Thyroid gland (tissue), 4 donors: Measurements from ENCODE around the gene MCAM. TPM values are rescaled to one million over a fixed set of nuclear protein-coding genes. Genes with fewer than 3 reads are reported as not detected.

ENCODE experiments used
- DNase-seq, 2 donors: peaks; one replicate each; pipeline ENCODE4 v3.0.0-alpha.2; 2019
- H3K27ac ChIP-seq, 3 donors: fragments of 200-600 bp; sonication (generic); 1 replicate in 2 of 3; 2 replicates in 1 of 3; pipeline ENCODE4 v1.5.1; 2016 to 2019; ENCODE audit warnings: mild to moderate bottlenecking in 1 of 3, moderate library complexity in 1 of 3
- H3K27me3 ChIP-seq: fragments of 200-600 bp; sonication (generic); one replicate; pipeline ENCODE4 v1.5.1; 2019
- H3K36me3 ChIP-seq, 2 donors: fragments of 200-600 bp; sonication (generic); one replicate each; pipeline ENCODE4 v1.5.1; 2016 to 2019
- H3K4me1 ChIP-seq, 2 donors: fragments of 200-600 bp; sonication (generic); one replicate each; pipeline ENCODE4 v1.5.1; 2017 to 2019
- H3K4me3 ChIP-seq, 3 donors: fragments of 200-600 bp; sonication (generic); replicated peaks in 1 of 3; 1 replicate in 2 of 3; 2 replicates in 1 of 3; pipeline ENCODE4 v1.5.1; 2016; ENCODE audit warnings: mild to moderate bottlenecking in 1 of 3
- H3K9me3 ChIP-seq: fragments of 200-600 bp; sonication (generic); one replicate; pipeline ENCODE4 v1.5.1; 2017
- CTCF ChIP-seq, 6 experiments: fragments of 200-600 bp in 3 of 6; fragments of 450-650 bp in 3 of 6; sonication (generic) in 3 of 6; IDR thresholded peaks; one replicate each; pipeline ENCODE4 v1.5.1; 2016 to 2019; ENCODE audit warnings: antibody characterized with exemption in 6 of 6, mild to moderate bottlenecking in 2 of 6, inconsistent platforms in 1 of 6, moderate library complexity in 1 of 6
- POLR2A ChIP-seq, 2 donors: fragments of 450-650 bp; IDR thresholded peaks; one replicate each; pipeline ENCODE4 v1.6.1; 2017; ENCODE audit warnings: antibody characterized with exemption in 2 of 2, mild to moderate bottlenecking in 2 of 2, moderate library complexity in 1 of 2
- WGBS, 2 donors: methylation state at CpG; one replicate each; pipeline ENCODE4 v1.1.5; 2017; 5-methylcytosine and 5-hydroxymethylcytosine counted together
- intact Hi-C: fragments of 100-400 bp; cut with DNase I; formaldehyde crosslinking; loops from one replicate; pipeline ENCODE4 v1.15.1; 2023
- microRNA-seq: library from miRNA; unstranded; fragments of <30 nt; microRNA quantifications from one replicate; pipeline ENCODE4, GENCODE V29; 2016
- small RNA-seq: library from RNA; depleted of rRNA; stranded (forward); fragments of <200 nt; gene quantifications from one replicate; pipeline ENCODE3, GENCODE V24; 2016
- total RNA-seq, 4 donors: library from RNA; depleted of rRNA; stranded (reverse); fragments of >200 nt; gene quantifications; one replicate each; pipeline ENCODE4 v1.2.3, GENCODE V29; 2016

MCAM gene
- total RNA-seq, 4 donors from 2014 or later: 17.6 to 243 (median 61.8) TPM

GRCh38 chr11:119266063-119266462 is 50.9 kb downstream of the MCAM start:
- intact Hi-C loops: no loop called here
- no peaks in the 10 kb centered on the region for H3K9me3 ChIP-seq
- no peak overlapping the region for H3K4me3 ChIP-seq
- H3K27ac ChIP-seq: no peak overlapping the region
- no peak for DNase-seq
- WGBS, 2 donors: 85 to 92% methylated on average over 3 of the region's 3 CpGs
- H3K36me3 ChIP-seq: no peaks in the 10 kb centered on the region
- no peaks in the 10 kb centered on the region for H3K27me3 ChIP-seq
- H3K4me1 ChIP-seq: peaks cover 7 to 18% of the 10 kb centered on the region in 2 donors
- TF ChIP-seq CTCF (IDR thresholded peaks at IDR 0.05) (no peak), POLR2A (IDR thresholded peaks at IDR 0.05) (no peak)

GRCh38 chr11:119263352-119263940 is 53.5 kb downstream of the MCAM start:
- TF ChIP-seq CTCF (IDR thresholded peaks at IDR 0.05) (no peak), POLR2A (IDR thresholded peaks at IDR 0.05) (no peak)
- H3K9me3 ChIP-seq: no peaks in the 10 kb centered on the region
- WGBS, 2 donors: 30 to 32% methylated on average over 3 of the region's 3 CpGs
- H3K27me3 ChIP-seq: no peaks in the 10 kb centered on the region
- no peak overlapping the region for H3K4me3 ChIP-seq
- H3K27ac ChIP-seq: peak overlapping the region in 1 of 3 donors; percentile 24
- no peak for DNase-seq
- intact Hi-C loops: no loop called here
- peaks cover 7 to 18% of the 10 kb centered on the region in 2 donors for H3K4me1 ChIP-seq
- H3K36me3 ChIP-seq: no peaks in the 10 kb centered on the region

- WGBS, 2 donors: 68 to 72% methylated on average over 5 of the region's 5 CpGs
- Histone ChIP-seq H3K4me1 (peaks cover 3 to 16% of the 10 kb centered on the region in 2 donors), H3K27ac (peak overlapping the region in 2 of 3 donors; percentile 10 to 20), H3K27me3 (no peaks in the 10 kb centered on the region), H3K9me3 (no peaks in the 10 kb centered on the region), H3K4me3 (no peak overlapping the region), H3K36me3 (no peaks in the 10 kb centered on the region)
- intact Hi-C loops: no loop called here
- TF ChIP-seq POLR2A (IDR thresholded peaks at IDR 0.05) (no peak), CTCF (IDR thresholded peaks at IDR 0.05) (no peak)
- no peak for DNase-seq
Observed at GRCh38 chr11:119262668-119263351, 54.1 kb downstream of the MCAM start.

GRCh38 chr11:119258983-119259382 is 57.9 kb downstream of the MCAM start:
- DNase-seq: no peak
- TF ChIP-seq POLR2A (IDR thresholded peaks at IDR 0.05) (no peak), CTCF (IDR thresholded peaks at IDR 0.05) (no peak)
- Histone ChIP-seq H3K27me3 (no peaks in the 10 kb centered on the region), H3K4me1 (peaks cover 0 to 10% of the 10 kb centered on the region in 2 donors), H3K9me3 (no peaks in the 10 kb centered on the region), H3K36me3 (no peaks in the 10 kb centered on the region), H3K27ac (no peak overlapping the region), H3K4me3 (no peak overlapping the region)
- intact Hi-C loops: no loop called here
- WGBS, 2 donors: 83 to 88% methylated on average over 3 of the region's 3 CpGs

Small RNAs within 50 kb of the gene (microRNA-seq; reads per million reads assigned to microRNA genes)
- not detected for gene MIR6756

Small RNAs within 50 kb of the gene (small RNA-seq; reads per million reads assigned to genes)
- not detected for gene RF01225
- gene RNU6-262P: not detected

Other genes starting within 250 kb of the MCAM start
- 10 to 100 TPM; 40.3 to 64.4 (median 47.4) TPM for gene VPS11, start 249.3 kb downstream of the MCAM start, total RNA-seq
- 10 to 100 TPM; 10.7 to 24.3 (median 19.7) TPM for gene HMBS, start 232.2 kb downstream of the MCAM start, total RNA-seq
- 10 to 100 TPM; 29.8 to 42.8 (median 38.7) TPM for gene DPAGT1, start 215.3 kb downstream of the MCAM start, total RNA-seq
- 1 to 10 TPM; 6.7 to 8.9 (median 7.9) TPM for gene C2CD2L, start 209.8 kb downstream of the MCAM start, total RNA-seq
- gene HINFP, start 195.6 kb downstream of the MCAM start, total RNA-seq: 10 to 100 TPM; 24.0 to 37.7 (median 33.2) TPM
- 1 to 10 TPM in 2 of 4 donors, under 1 TPM in 2; 0.13 to 1.6 (median 0.82) TPM for gene ABCG4, start 168.1 kb downstream of the MCAM start, total RNA-seq
- 10 to 100 TPM; 13.3 to 33.1 (median 19.5) TPM for gene NLRX1, start 148.4 kb downstream of the MCAM start, total RNA-seq
- gene NHERF4, start 131.7 kb downstream of the MCAM start, total RNA-seq: not detected
- 10 to 100 TPM in 3 of 4 donors, 1 to 10 TPM in 1; 9.4 to 14.5 (median 13.9) TPM for gene CBL, start 110.8 kb downstream of the MCAM start, total RNA-seq
- gene RNF26, start 17.4 kb upstream of the MCAM start, total RNA-seq: 10 to 100 TPM; 10.1 to 18.9 (median 14.1) TPM
- 10 to 100 TPM; 13.0 to 46.4 (median 27.8) TPM for gene C1QTNF5, start 23.8 kb upstream of the MCAM start, total RNA-seq
- not detected for gene MFRP, start 29.6 kb upstream of the MCAM start, total RNA-seq
- 1 to 10 TPM; 2.0 to 5.3 (median 4.6) TPM for gene USP2, start 64.6 kb upstream of the MCAM start, total RNA-seq
- gene THY1, start 106.0 kb upstream of the MCAM start, total RNA-seq: 10 to 100 TPM; 14.1 to 43.4 (median 30.6) TPM